HepG2 (cell line): ENCODE results near the gene LZTR1. TPM values are rescaled to one million over a fixed set of nuclear protein-coding genes. Genes with fewer than 3 reads are reported as not detected.

Source experiments
- CBX5 ChIP-seq: sonication (generic); formaldehyde crosslinking; IDR thresholded peaks from 2 replicates; pipeline ENCODE4 v1.4.0; 2020; ENCODE audit warnings: missing genetic modification reagents, borderline replicate concordance
- ELF4 ChIP-seq: sonication (generic); formaldehyde crosslinking; IDR thresholded peaks from 2 replicates; pipeline ENCODE4 v1.5.0; 2020; ENCODE audit warnings: missing genetic modification reagents, mild to moderate bottlenecking, moderate library complexity, borderline replicate concordance
- GABPB1 ChIP-seq: IDR thresholded peaks from 2 replicates; pipeline ENCODE4 v1.6.1; 2016; ENCODE audit warnings: mild to moderate bottlenecking, missing genetic modification reagents, moderate library complexity, missing compliant biosample characterization
- HMG20A ChIP-seq: IDR thresholded peaks from 2 replicates; pipeline ENCODE4 v1.6.1; 2016; ENCODE audit warnings: borderline replicate concordance
- ZBTB4 ChIP-seq: sonication (generic); formaldehyde crosslinking; IDR thresholded peaks from 2 replicates; pipeline ENCODE4 v1.4.0; 2020; ENCODE audit warnings: missing genetic modification reagents, mild to moderate bottlenecking, borderline replicate concordance
- ZNF121 ChIP-seq: sonication (generic); formaldehyde crosslinking; IDR thresholded peaks from 2 replicates; pipeline ENCODE4 v1.5.0; 2020; ENCODE audit warnings: mild to moderate bottlenecking, missing genetic modification reagents
- ZNF142 ChIP-seq: sonication (generic); formaldehyde crosslinking; IDR thresholded peaks from 2 replicates; pipeline ENCODE4 v1.4.0; 2020; ENCODE audit warnings: missing genetic modification reagents
- ZNF207 ChIP-seq: fragments of 450-650 bp; IDR thresholded peaks from 2 replicates; pipeline ENCODE4 v1.6.1; 2016; ENCODE audit warnings: antibody characterized with exemption, borderline replicate concordance
- ZNF501 ChIP-seq: sonication (generic); formaldehyde crosslinking; IDR thresholded peaks from 2 replicates; pipeline ENCODE4 v1.5.1; 2020; ENCODE audit warnings: mild to moderate bottlenecking, moderate library complexity, missing genetic modification reagents
- ZNF720 ChIP-seq: sonication (generic); formaldehyde crosslinking; IDR thresholded peaks from 2 replicates; pipeline ENCODE4 v1.4.0; 2020; ENCODE audit warnings: missing genetic modification reagents
- ZSCAN20 ChIP-seq: sonication (generic); formaldehyde crosslinking; IDR thresholded peaks from 2 replicates; pipeline ENCODE4 v1.4.0; 2020; ENCODE audit warnings: missing genetic modification reagents, mild to moderate bottlenecking, borderline replicate concordance
- ZSCAN29 ChIP-seq: sonication (generic); formaldehyde crosslinking; conservative IDR thresholded peaks from 2 replicates; pipeline ENCODE4 v1.4.0; 2020; ENCODE audit warnings: mild to moderate bottlenecking, missing genetic modification reagents
- polyA plus RNA-seq, 8 experiments: library from polyadenylated mRNA; depleted of rRNA in 3 of 8; stranded (reverse) in 7 of 8; unstranded in 1 of 8; fragments of >200 nt; fragmentation: Illumina TruSeq in 4 of 8; extraction: Trizol in 4 of 8; gene quantifications; 2 replicates each; pipeline versions ENCODE4 v1.2.1 to v1.2.3, GENCODE V29; 2011 to 2016; ENCODE audit warnings: low read depth in 4 of 8, missing spikeins in 1 of 8, mixed read lengths in 1 of 8; ENCODE audit not compliant: insufficient read depth in 1 of 8
- total RNA-seq, 5 experiments: library from RNA; depleted of rRNA; stranded (reverse); fragments of >200 nt; fragmentation: Illumina TruSeq; extraction: Trizol; gene quantifications; 2 replicates each; pipeline ENCODE4 v1.2.3, GENCODE V29; 2016; ENCODE audit warnings: low read depth in 1 of 5
- TF ChIP-seq, protein P1 (sequence below): sonication (generic); formaldehyde crosslinking; IDR thresholded peaks from 2 replicates; pipeline ENCODE4 v1.4.0; 2020; ENCODE audit warnings: missing genetic modification reagents

The LZTR1 gene
- total and polyA plus RNA-seq, 2 of the 13 experiments (the other 11 are each of a cell fraction or from before 2014, with no cell fraction given), result 21.8 to 22.4 TPM

DNA sequence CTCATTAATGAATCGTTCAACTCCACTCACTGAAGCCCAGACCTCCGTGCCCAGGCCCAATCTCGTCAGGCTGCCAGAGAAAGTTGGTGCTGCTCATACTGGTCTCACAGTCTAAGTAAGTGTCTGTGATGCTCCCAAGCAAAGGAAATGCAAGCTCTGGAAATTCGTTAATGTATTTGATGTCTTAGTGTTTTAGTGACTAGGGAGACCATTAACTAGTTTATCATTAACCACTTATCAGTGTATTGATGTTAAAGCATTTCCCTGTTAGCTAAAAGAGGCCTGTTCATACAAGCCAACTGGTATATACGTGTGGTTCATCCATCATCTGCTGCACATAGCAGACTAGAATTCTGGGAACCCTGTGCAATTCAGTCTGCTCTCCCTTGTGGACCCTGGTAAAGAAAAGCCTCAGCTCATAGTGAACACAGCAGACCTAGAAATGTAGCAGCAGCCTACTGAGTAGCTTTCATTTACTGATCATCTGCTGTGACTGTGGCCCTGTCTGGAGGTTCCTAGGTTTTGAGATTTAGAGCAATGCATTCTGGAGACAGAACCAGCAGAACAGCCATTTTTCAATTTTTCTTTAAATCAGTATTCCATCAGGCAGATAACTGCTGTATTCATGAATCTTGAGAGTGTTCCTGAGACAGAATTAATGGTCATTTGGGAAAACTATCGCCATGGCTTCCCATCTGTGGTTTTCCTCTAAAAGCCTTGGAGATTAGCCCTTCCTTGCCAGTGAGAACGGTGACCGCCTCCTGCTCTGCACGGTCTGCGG, 30.8 kb upstream of the LZTR1 start (continued):
- TF ChIP-seq, protein P1, sequence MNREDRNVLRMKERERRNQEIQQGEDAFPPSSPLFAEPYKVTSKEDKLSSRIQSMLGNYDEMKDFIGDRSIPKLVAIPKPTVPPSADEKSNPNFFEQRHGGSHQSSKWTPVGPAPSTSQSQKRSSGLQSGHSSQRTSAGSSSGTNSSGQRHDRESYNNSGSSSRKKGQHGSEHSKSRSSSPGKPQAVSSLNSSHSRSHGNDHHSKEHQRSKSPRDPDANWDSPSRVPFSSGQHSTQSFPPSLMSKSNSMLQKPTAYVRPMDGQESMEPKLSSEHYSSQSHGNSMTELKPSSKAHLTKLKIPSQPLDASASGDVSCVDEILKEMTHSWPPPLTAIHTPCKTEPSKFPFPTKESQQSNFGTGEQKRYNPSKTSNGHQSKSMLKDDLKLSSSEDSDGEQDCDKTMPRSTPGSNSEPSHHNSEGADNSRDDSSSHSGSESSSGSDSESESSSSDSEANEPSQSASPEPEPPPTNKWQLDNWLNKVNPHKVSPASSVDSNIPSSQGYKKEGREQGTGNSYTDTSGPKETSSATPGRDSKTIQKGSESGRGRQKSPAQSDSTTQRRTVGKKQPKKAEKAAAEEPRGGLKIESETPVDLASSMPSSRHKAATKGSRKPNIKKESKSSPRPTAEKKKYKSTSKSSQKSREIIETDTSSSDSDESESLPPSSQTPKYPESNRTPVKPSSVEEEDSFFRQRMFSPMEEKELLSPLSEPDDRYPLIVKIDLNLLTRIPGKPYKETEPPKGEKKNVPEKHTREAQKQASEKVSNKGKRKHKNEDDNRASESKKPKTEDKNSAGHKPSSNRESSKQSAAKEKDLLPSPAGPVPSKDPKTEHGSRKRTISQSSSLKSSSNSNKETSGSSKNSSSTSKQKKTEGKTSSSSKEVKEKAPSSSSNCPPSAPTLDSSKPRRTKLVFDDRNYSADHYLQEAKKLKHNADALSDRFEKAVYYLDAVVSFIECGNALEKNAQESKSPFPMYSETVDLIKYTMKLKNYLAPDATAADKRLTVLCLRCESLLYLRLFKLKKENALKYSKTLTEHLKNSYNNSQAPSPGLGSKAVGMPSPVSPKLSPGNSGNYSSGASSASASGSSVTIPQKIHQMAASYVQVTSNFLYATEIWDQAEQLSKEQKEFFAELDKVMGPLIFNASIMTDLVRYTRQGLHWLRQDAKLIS (CRISPR knock-in tag), result no peak
- no peak for TF ChIP-seq ZNF121 (CRISPR knock-in tag)
- TF ChIP-seq ZSCAN29 (CRISPR knock-in tag), result 0 out of 2 replicates have a peak, but pooled peaks have one; percentile 53
- TF ChIP-seq ZSCAN20 (CRISPR knock-in tag), result no peak
- TF ChIP-seq ZBTB4 (CRISPR knock-in tag), result no peak
- no peak for TF ChIP-seq CBX5 (CRISPR knock-in tag)
- no peak for TF ChIP-seq ZNF142 (CRISPR knock-in tag)
- TF ChIP-seq ZNF207, result no peak
- TF ChIP-seq ZNF501 (CRISPR knock-in tag), result no peak; the same call in 1 of the 2 replicates
- 0 out of 2 replicates have a peak, but pooled peaks have one; percentile 28 for TF ChIP-seq HMG20A (CRISPR knock-in tag)
- no peak for TF ChIP-seq ZNF720 (CRISPR knock-in tag)
- TF ChIP-seq ELF4, result no peak
- no peak for TF ChIP-seq GABPB1 (CRISPR knock-in tag)
